Ramos (cell line): ENCODE measurements around the gene PROB1.
"Not testable (repeated sequence)": the region's sequence is repeated elsewhere in the genome, so short reads cannot be mapped to it uniquely, and the experiment has no call there.

Experiments used
- in situ Hi-C: fragments of 300-500 bp; cut with MboI; formaldehyde crosslinking; loops from one replicate; pipeline ENCODE4 v1.14.3; 2022; ENCODE audit warnings: low sequenced_read_pairs; ENCODE audit not compliant: unreplicated experiment

The PROB1 gene

GRCh38 chr5:139345442-139345841, 49.5 kb downstream of the PROB1 start:
- in situ Hi-C loops: not testable (repeated sequence)

- in situ Hi-C loops: no loop called here
Observed at GRCh38 chr5:139344177-139344576, 50.7 kb downstream of the PROB1 start.

- in situ Hi-C loops: no loop called here
Observed at GRCh38 chr5:139343476-139343875, 51.4 kb downstream of the PROB1 start.

- in situ Hi-C loops: no loop called here
Observed at GRCh38 chr5:139342423-139342723, 52.5 kb downstream of the PROB1 start.

DNA sequence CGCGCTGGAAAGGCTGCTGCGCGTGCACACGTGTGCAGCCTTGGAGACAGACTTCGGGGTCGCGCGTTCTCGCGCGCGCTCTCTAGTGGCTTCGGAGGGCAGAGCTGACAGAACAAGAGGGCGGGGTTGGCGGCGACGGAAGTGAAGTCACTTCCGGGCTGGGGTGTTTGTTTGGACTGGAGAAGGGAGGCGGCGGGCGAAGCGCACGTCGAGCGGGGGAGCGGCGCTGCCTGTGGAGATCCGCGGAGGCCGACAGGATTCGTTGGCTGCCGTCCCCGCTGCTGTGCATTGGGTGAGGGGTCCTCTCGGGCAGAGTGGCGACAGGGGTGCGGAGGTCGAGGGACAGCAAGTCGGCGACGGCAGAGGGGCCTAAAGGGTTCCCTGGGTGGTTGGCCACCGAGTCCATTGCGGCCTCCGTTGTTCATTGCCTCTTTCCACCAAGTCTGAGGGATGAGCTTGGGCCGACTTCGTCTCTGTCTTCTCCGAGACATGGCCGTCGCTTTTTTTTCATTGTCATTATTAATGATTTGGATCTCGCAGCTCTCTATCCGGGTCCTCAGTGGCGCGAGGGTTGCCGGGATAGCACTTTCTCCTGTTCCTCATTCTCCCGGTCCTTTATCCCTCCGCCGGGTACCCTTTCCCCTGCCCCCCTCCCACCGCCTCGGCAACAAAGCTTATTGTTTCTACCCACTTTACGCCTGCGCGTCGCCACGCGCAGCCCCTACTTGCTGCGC, 53.0 kb downstream of the PROB1 start, which contains the start of gene PAIP2:
Gene PAIP2 (plus strand): TSS at position 166 of the 734 bp plus-strand sequence. CDS start 21,931 bp downstream, outside the sequence.
- in situ Hi-C loops: no loop called here

DNA sequence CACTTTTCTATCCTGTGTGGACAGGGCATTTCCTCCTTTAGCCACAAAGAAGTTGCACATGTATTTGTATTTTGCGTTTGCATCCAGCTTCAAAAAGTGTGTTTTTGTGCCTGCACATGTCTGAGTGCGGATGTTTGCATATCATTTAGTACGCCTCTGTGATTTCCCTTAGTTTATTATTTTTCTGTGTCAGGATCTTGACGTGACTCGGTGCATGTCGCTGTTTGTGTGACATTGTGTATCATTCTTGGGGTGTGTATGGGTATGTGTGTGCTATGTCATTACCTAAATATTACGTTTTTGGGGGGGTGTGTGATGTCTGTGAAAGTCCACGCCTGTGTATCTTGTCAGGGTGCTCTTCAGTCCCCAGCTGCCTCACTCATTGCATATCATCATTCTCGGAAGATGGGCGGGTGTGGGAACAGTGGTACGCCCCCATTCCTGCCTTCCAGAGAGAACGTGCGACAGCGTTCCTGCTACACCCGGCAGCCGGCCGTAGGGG, 53.7 kb downstream of the PROB1 start:
- in situ Hi-C loops: no loop called here
